H1 (cell line): ENCODE measurements around the gene RAB44.

Source experiments
- BACH1 ChIP-seq: IDR thresholded peaks from 2 replicates; pipeline ENCODE4 v1.6.1; 2012; ENCODE audit warnings: low read length, improper control_type of control experiment
- CBX5 ChIP-seq: fragments of 300-800, 300-1000 bp; sonication (generic); IDR thresholded peaks from 2 replicates; pipeline ENCODE4 v1.7.1; 2016; ENCODE audit warnings: antibody characterized with exemption, low read length, low read depth
- EP300 ChIP-seq, 2 experiments: IDR thresholded peaks; 1 replicate in 1 of 2; 2 replicates in 1 of 2; pipeline ENCODE4 v1.6.1; 2011 to 2012; ENCODE audit warnings: low read depth in 2 of 2, low read length in 2 of 2, mild to moderate bottlenecking in 2 of 2, borderline replicate concordance in 1 of 2, inconsistent platforms in 1 of 2, moderate library complexity in 1 of 2
- EZH2 ChIP-seq: fragments of 200-600 bp; sonication (generic); IDR thresholded peaks from 2 replicates; pipeline ENCODE4 v1.7.1; 2012; ENCODE audit warnings: low read depth, mild to moderate bottlenecking, moderate library complexity, low read length, inconsistent platforms; ENCODE audit not compliant: severe bottlenecking
- HDAC6 ChIP-seq: IDR thresholded peaks from one replicate; pipeline ENCODE4 v1.7.1; 2012; ENCODE audit warnings: low read depth, mild to moderate bottlenecking, inconsistent platforms, low read length, moderate library complexity
- KDM1A ChIP-seq: fragments of 200-600, 300-600 bp; sonication (generic); IDR thresholded peaks from 2 replicates; pipeline ENCODE4 v1.7.1; 2016; ENCODE audit warnings: mild to moderate bottlenecking, low read length, borderline replicate concordance
- PHF8 ChIP-seq: fragments of 200-600 bp; sonication (generic); conservative IDR thresholded peaks from 2 replicates; pipeline ENCODE4 v1.7.1; 2012; ENCODE audit warnings: low read depth, mild to moderate bottlenecking, inconsistent platforms, low read length, moderate library complexity
- POLR2A ChIP-seq, 2 experiments: IDR thresholded peaks; 1 replicate in 1 of 2; 2 replicates in 1 of 2; pipeline ENCODE4 v1.6.1; 2011; ENCODE audit warnings: low read depth in 2 of 2, low read length in 2 of 2, mild to moderate bottlenecking in 2 of 2; ENCODE audit errors: control extremely low read depth in 1 of 2
- POLR2AphosphoS5 ChIP-seq: IDR thresholded peaks from 2 replicates; pipeline ENCODE4 v1.6.1; 2011; ENCODE audit warnings: low read depth, low read length
- RAD21 ChIP-seq, 2 experiments: IDR thresholded peaks in 1 of 2; conservative IDR thresholded peaks in 1 of 2; 2 replicates each; pipeline ENCODE4 v1.6.1; 2011; ENCODE audit warnings: low read depth in 2 of 2, low read length in 2 of 2, improper control_type of control experiment in 1 of 2, inconsistent platforms in 1 of 2, mild to moderate bottlenecking in 1 of 2, moderate library complexity in 1 of 2
- SIN3A ChIP-seq, 2 experiments: IDR thresholded peaks in 1 of 2; conservative IDR thresholded peaks in 1 of 2; 2 replicates each; pipeline ENCODE4 v1.6.1; 2011 to 2012; ENCODE audit warnings: low read length in 2 of 2, improper control_type of control experiment in 1 of 2, low read depth in 1 of 2, mild to moderate bottlenecking in 1 of 2
- SUZ12 ChIP-seq: fragments of 200-600 bp; sonication (generic); IDR thresholded peaks from 2 replicates; pipeline ENCODE4 v1.6.1; 2012; ENCODE audit warnings: mild to moderate bottlenecking, inconsistent platforms, low read length, moderate library complexity, mixed read lengths
- TF ChIP-seq, protein P1 (sequence below), 3 experiments: IDR thresholded peaks; 1 replicate in 2 of 3; 2 replicates in 1 of 3; pipeline versions ENCODE4 v1.5.1 to v1.6.1; 2011; ENCODE audit warnings: low read length in 3 of 3, mild to moderate bottlenecking in 3 of 3, inconsistent platforms in 2 of 3, low read depth in 1 of 3, moderate library complexity in 1 of 3; ENCODE audit not compliant: insufficient read depth in 1 of 3; ENCODE audit errors: control extremely low read depth in 1 of 3

DNA sequence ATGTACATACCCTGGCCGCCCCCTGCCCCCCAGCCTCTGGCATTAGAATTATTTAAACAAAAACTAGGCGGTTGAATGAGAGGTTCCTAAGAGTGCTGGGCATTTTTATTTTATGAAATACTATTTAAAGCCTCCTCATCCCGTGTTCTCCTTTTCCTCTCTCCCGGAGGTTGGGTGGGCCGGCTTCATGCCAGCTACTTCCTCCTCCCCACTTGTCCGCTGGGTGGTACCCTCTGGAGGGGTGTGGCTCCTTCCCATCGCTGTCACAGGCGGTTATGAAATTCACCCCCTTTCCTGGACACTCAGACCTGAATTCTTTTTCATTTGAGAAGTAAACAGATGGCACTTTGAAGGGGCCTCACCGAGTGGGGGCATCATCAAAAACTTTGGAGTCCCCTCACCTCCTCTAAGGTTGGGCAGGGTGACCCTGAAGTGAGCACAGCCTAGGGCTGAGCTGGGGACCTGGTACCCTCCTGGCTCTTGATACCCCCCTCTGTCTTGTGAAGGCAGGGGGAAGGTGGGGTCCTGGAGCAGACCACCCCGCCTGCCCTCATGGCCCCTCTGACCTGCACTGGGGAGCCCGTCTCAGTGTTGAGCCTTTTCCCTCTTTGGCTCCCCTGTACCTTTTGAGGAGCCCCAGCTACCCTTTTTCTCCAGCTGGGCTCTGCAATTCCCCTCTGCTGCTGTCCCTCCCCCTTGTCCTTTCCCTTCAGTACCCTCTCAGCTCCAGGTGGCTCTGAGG lies 11.5 kb upstream of the RAB44 start:
- TF ChIP-seq RAD21 (IDR thresholded peaks at IDR 0.05 in 1 of 2, conservative IDR thresholded peaks at IDR 0.05 in 1 of 2; ENCODE audit: low read depth in 2 of 2, low read length in 2 of 2) (no peak), SIN3A (conservative IDR thresholded peaks at IDR 0.05 in 1 of 2, IDR thresholded peaks at IDR 0.05 in 1 of 2; ENCODE audit: low read depth in 1 of 2, low read length in 2 of 2) (no peak), EZH2 (no peak), POLR2AphosphoS5 (no peak; the same call in 1 of the 2 replicates), HDAC6 (no peak), EP300 (IDR thresholded peaks at IDR 0.05; ENCODE audit: borderline replicate concordance in 1 of 2, low read depth in 2 of 2, low read length in 2 of 2) (no peak), KDM1A (no peak), CBX5 (no peak), POLR2A (IDR thresholded peaks at IDR 0.05; ENCODE audit: control extremely low read depth in 1 of 2, low read depth in 2 of 2, low read length in 2 of 2) (no peak), PHF8 (no peak), BACH1 (no peak), SUZ12 (no peak)
- TF ChIP-seq, protein P1, sequence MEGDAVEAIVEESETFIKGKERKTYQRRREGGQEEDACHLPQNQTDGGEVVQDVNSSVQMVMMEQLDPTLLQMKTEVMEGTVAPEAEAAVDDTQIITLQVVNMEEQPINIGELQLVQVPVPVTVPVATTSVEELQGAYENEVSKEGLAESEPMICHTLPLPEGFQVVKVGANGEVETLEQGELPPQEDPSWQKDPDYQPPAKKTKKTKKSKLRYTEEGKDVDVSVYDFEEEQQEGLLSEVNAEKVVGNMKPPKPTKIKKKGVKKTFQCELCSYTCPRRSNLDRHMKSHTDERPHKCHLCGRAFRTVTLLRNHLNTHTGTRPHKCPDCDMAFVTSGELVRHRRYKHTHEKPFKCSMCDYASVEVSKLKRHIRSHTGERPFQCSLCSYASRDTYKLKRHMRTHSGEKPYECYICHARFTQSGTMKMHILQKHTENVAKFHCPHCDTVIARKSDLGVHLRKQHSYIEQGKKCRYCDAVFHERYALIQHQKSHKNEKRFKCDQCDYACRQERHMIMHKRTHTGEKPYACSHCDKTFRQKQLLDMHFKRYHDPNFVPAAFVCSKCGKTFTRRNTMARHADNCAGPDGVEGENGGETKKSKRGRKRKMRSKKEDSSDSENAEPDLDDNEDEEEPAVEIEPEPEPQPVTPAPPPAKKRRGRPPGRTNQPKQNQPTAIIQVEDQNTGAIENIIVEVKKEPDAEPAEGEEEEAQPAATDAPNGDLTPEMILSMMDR (IDR thresholded peaks at IDR 0.05; ENCODE audit: control extremely low read depth in 1 of 3, insufficient read depth in 1 of 3, low read depth in 1 of 3, low read length in 3 of 3), result no peak
